ENCODE measurements around the gene SETD3.

The SETD3 gene

GRCh38 chr14:99518441-99519346 lies 38.0 kb upstream of the SETD3 start:
- ChIA-PET POLR2A (interaction anchor here (0.7 kb wide), 1 partner anchor 16 kb away, joined by 7 read pairs; no protein-coding TSS in a partner anchor), CTCF (interaction anchor here (0.6 to 5.2 kb wide), 19 partner anchors 8 to 674 kb away, joined by 3 to 41 read pairs (median 3); no protein-coding TSS in a partner anchor)
- no peak overlapping the region for H3K4me3 ChIP-seq (ENCODE audit: low read depth, low read length)

GRCh38 chr14:99517643-99518381 lies 37.2 kb upstream of the SETD3 start:
- no peak for TF ChIP-seq CTCF (IDR thresholded peaks at IDR 0.05; ENCODE audit: insufficient read depth, low read length, missing control alignments)
- H3K4me3 ChIP-seq (ENCODE audit: low read depth, low read length), result no peak overlapping the region
- no peak for DNase-seq (ENCODE audit: low read depth, low spot score)
- CTCF ChIA-PET, result interaction anchor here (0.7 to 5.2 kb wide), 16 partner anchors 9 to 368 kb away, joined by 3 to 41 read pairs (median 4); no protein-coding TSS in a partner anchor
- POLR2A ChIA-PET, result no interaction called here

More at GRCh38 chr14:99518441-99519346, 38.0 kb upstream of the SETD3 start:
- TF ChIP-seq CTCF (IDR thresholded peaks at IDR 0.05; ENCODE audit: insufficient read depth, low read length, missing control alignments), result peak; percentile 98
- no peak for DNase-seq (ENCODE audit: low read depth, low spot score)

- TF ChIP-seq CTCF (IDR thresholded peaks at IDR 0.05; ENCODE audit: insufficient read depth, low read length, missing control alignments), result no peak
- no peak overlapping the region for H3K4me3 ChIP-seq (ENCODE audit: low read depth, low read length)
- CTCF ChIA-PET, result interaction anchor here (0.8 to 5.2 kb wide), 15 partner anchors 10 to 369 kb away, joined by 3 to 41 read pairs (median 4); no protein-coding TSS in a partner anchor
- POLR2A ChIA-PET, result no interaction called here
- DNase-seq (ENCODE audit: low read depth, low spot score), result no peak
Measured at GRCh38 chr14:99516871-99517642, 36.4 kb upstream of the SETD3 start.

- POLR2A ChIA-PET, result no interaction called here
- no peak for DNase-seq (ENCODE audit: low read depth, low spot score)
- CTCF ChIA-PET, result interaction anchor here (0.5 to 5.2 kb wide), 8 partner anchors 8 to 369 kb away, joined by 3 to 41 read pairs (median 4); no protein-coding TSS in a partner anchor
- TF ChIP-seq CTCF (IDR thresholded peaks at IDR 0.05; ENCODE audit: insufficient read depth, low read length, missing control alignments), result no peak
- no peak overlapping the region for H3K4me3 ChIP-seq (ENCODE audit: low read depth, low read length)
Measured at GRCh38 chr14:99516156-99516870, 35.7 kb upstream of the SETD3 start.

GRCh38 chr14:99515301-99516155 lies 34.9 kb upstream of the SETD3 start:
- CTCF ChIA-PET, result interaction anchor here (0.5 to 5.2 kb wide), 5 partner anchors 9 to 370 kb away, joined by 3 to 41 read pairs (median 5); no protein-coding TSS in a partner anchor
- H3K4me3 ChIP-seq (ENCODE audit: low read depth, low read length), result no peak overlapping the region
- POLR2A ChIA-PET, result no interaction called here
- TF ChIP-seq CTCF (IDR thresholded peaks at IDR 0.05; ENCODE audit: insufficient read depth, low read length, missing control alignments), result no peak
- DNase-seq (ENCODE audit: low read depth, low spot score), result no peak
